ENCODE measurements around the gene APCDD1. TPM values are rescaled to one million over a fixed set of nuclear protein-coding genes. Genes with fewer than 3 reads are reported as not detected.

The APCDD1 gene
- polyA plus RNA-seq, 4 donors = 85.1 to 186 (median 153) TPM

GRCh38 chr18:10430677-10431076, 23.8 kb upstream of the APCDD1 start:
- no peak for DNase-seq (ENCODE audit: low read depth in 4 of 4, low spot score in 2 of 4)

- DNase-seq (ENCODE audit: low read depth in 4 of 4, low spot score in 2 of 4) = no peak
Measured at GRCh38 chr18:10431680-10432079, 22.8 kb upstream of the APCDD1 start.

GRCh38 chr18:10432781-10433180, 21.7 kb upstream of the APCDD1 start:
- no peak for DNase-seq (ENCODE audit: low read depth in 4 of 4, low spot score in 2 of 4)

- no peak for DNase-seq (ENCODE audit: low read depth in 4 of 4, low spot score in 2 of 4)
Measured at GRCh38 chr18:10436160-10436559, 18.3 kb upstream of the APCDD1 start.

GRCh38 chr18:10437837-10438236, 16.6 kb upstream of the APCDD1 start:
- no peak for DNase-seq (ENCODE audit: low read depth in 4 of 4, low spot score in 2 of 4)

GRCh38 chr18:10439898-10440297, 14.5 kb upstream of the APCDD1 start:
- no peak for DNase-seq (ENCODE audit: low read depth in 4 of 4, low spot score in 2 of 4)

GRCh38 chr18:10440884-10441283, 13.6 kb upstream of the APCDD1 start:
- no peak for DNase-seq (ENCODE audit: low read depth in 4 of 4, low spot score in 2 of 4)

- DNase-seq (ENCODE audit: low read depth in 4 of 4, low spot score in 2 of 4) = no peak
Measured at GRCh38 chr18:10441472-10441871, 13.0 kb upstream of the APCDD1 start.

GRCh38 chr18:10442551-10442971, 11.9 kb upstream of the APCDD1 start:
- DNase-seq (ENCODE audit: low read depth in 4 of 4, low spot score in 2 of 4) = no peak

- no peak for DNase-seq (ENCODE audit: low read depth in 4 of 4, low spot score in 2 of 4)
Measured at GRCh38 chr18:10443001-10443400, 11.4 kb upstream of the APCDD1 start.

GRCh38 chr18:10444314-10445006, 10.0 kb upstream of the APCDD1 start:
- no peak for DNase-seq (ENCODE audit: low read depth in 4 of 4, low spot score in 2 of 4)

GRCh38 chr18:10449396-10449795, 5.0 kb upstream of the APCDD1 start:
- no peak for DNase-seq (ENCODE audit: low read depth in 4 of 4, low spot score in 2 of 4)

GRCh38 chr18:10450986-10451385, 3.4 kb upstream of the APCDD1 start:
- no peak for DNase-seq (ENCODE audit: low read depth in 4 of 4, low spot score in 2 of 4)

- DNase-seq (ENCODE audit: low read depth in 4 of 4, low spot score in 2 of 4) = no peak
Measured at GRCh38 chr18:10453261-10453805, 1.1 kb upstream of the APCDD1 start.

- DNase-seq (ENCODE audit: low read depth in 4 of 4, low spot score in 2 of 4) = no peak
Measured at GRCh38 chr18:10454681-10455557, 484 bp downstream of the APCDD1 start.

- DNase-seq (ENCODE audit: low read depth in 4 of 4, low spot score in 2 of 4) = no peak
Measured at GRCh38 chr18:10455726-10456453, 1.5 kb downstream of the APCDD1 start.

GRCh38 chr18:10456718-10457117, 2.3 kb downstream of the APCDD1 start:
- no peak for DNase-seq (ENCODE audit: low read depth in 4 of 4, low spot score in 2 of 4)

- DNase-seq (ENCODE audit: low read depth in 4 of 4, low spot score in 2 of 4) = no peak
Measured at GRCh38 chr18:10457128-10457527, 2.7 kb downstream of the APCDD1 start.

- no peak for DNase-seq (ENCODE audit: low read depth in 4 of 4, low spot score in 2 of 4)
Measured at GRCh38 chr18:10457767-10458166, 3.3 kb downstream of the APCDD1 start.

GRCh38 chr18:10458691-10459090, 4.3 kb downstream of the APCDD1 start:
- no peak for DNase-seq (ENCODE audit: low read depth in 4 of 4, low spot score in 2 of 4)

- no peak for DNase-seq (ENCODE audit: low read depth in 4 of 4, low spot score in 2 of 4)
Measured at GRCh38 chr18:10459587-10459986, 5.2 kb downstream of the APCDD1 start.

All from left renal cortex interstitium (tissue), 4 donors.